OCI-LY1 (cell line): Measurements from ENCODE around the gene MAX.

Source experiments
- H2AFZ ChIP-seq: fragments of 200-600 bp; sonication (generic), shearing (Covaris generic); 2 replicates; pipeline ENCODE4 v1.6.0; 2014; ENCODE audit warnings: antibody characterized with exemption, mild to moderate bottlenecking, low read length
- H3F3A ChIP-seq: fragments of 200-600 bp; sonication (generic), shearing (Covaris generic); 2 replicates; pipeline ENCODE4 v1.6.0; 2014; ENCODE audit warnings: mild to moderate bottlenecking, antibody characterized with exemption, low read length, moderate library complexity; ENCODE audit not compliant: insufficient read depth
- H3K27ac ChIP-seq: fragments of 200-600 bp; sonication (generic); 2 replicates; pipeline ENCODE4 v1.5.1; 2014; ENCODE audit warnings: low read length, mixed run types, mild to moderate bottlenecking, low read depth; ENCODE audit not compliant: poor library complexity, severe bottlenecking
- H3K27me3 ChIP-seq: fragments of 200-600 bp; sonication (generic); 2 replicates; pipeline ENCODE4 v1.6.0; 2014; ENCODE audit warnings: antibody characterized with exemption, mild to moderate bottlenecking, low read length, moderate library complexity; ENCODE audit not compliant: insufficient read depth
- H3K36me3 ChIP-seq: fragments of 200-600 bp; sonication (generic); 2 replicates; pipeline ENCODE4 v1.6.1; 2014; ENCODE audit warnings: mild to moderate bottlenecking, antibody characterized with exemption, low read length, moderate library complexity, mixed read lengths; ENCODE audit not compliant: insufficient read depth
- H3K4me1 ChIP-seq: fragments of 200-600 bp; sonication (generic); 2 replicates; pipeline ENCODE4 v1.5.1; 2014; ENCODE audit warnings: mild to moderate bottlenecking, low read length, moderate library complexity; ENCODE audit not compliant: insufficient read depth, severe bottlenecking
- H3K4me2 ChIP-seq: fragments of 200-600 bp; sonication (generic), shearing (Covaris generic); 2 replicates; pipeline ENCODE4 v1.6.1; 2014; ENCODE audit warnings: low read length
- H3K4me3 ChIP-seq: fragments of 200-600 bp; sonication (generic); 2 replicates; pipeline ENCODE4 v1.5.1; 2014; ENCODE audit warnings: low read length, low read depth, mild to moderate bottlenecking, mixed read lengths; ENCODE audit not compliant: poor library complexity, severe bottlenecking
- H3K79me2 ChIP-seq: fragments of 200-600 bp; shearing (Covaris generic); 2 replicates; pipeline ENCODE4 v1.6.1; 2016; ENCODE audit warnings: mixed run types, low read length, mixed read lengths; ENCODE audit not compliant: insufficient read depth
- H3K9ac ChIP-seq: fragments of 200-600 bp; sonication (generic), shearing (Covaris generic); 2 replicates; pipeline ENCODE4 v1.6.1; 2014; ENCODE audit warnings: mild to moderate bottlenecking, low read length, mixed read lengths
- H3K9me2 ChIP-seq: fragments of 200-600 bp; sonication (generic), shearing (Covaris generic); 2 replicates; pipeline ENCODE4 v1.6.1; 2014; ENCODE audit warnings: low read depth, mild to moderate bottlenecking, low read length, mixed read lengths
- H3K9me3 ChIP-seq: fragments of 200-600 bp; shearing (Covaris generic); 2 replicates; pipeline ENCODE4 v1.6.1; 2014; ENCODE audit warnings: low read length, mixed read lengths
- H4K20me1 ChIP-seq: fragments of 200-600 bp; sonication (generic), shearing (Covaris generic); 2 replicates; pipeline ENCODE4 v1.6.0; 2016; ENCODE audit warnings: mild to moderate bottlenecking, low read length; ENCODE audit not compliant: insufficient read depth
- CTCF ChIP-seq: fragments of 200-600 bp; sonication (generic), shearing (Covaris generic); IDR thresholded peaks from 2 replicates; pipeline ENCODE4 v1.5.1; 2017; ENCODE audit warnings: mild to moderate bottlenecking, antibody characterized with exemption, low read length, moderate library complexity, mixed read lengths
- EZH2 ChIP-seq: fragments of 200-600 bp; sonication (generic), shearing (Covaris generic); IDR thresholded peaks from 2 replicates; pipeline ENCODE4 v1.8.0; 2017; ENCODE audit warnings: borderline replicate concordance, mixed run types, mild to moderate bottlenecking, antibody characterized with exemption, low read length, moderate library complexity, mixed read lengths

Gene MAX

DNA sequence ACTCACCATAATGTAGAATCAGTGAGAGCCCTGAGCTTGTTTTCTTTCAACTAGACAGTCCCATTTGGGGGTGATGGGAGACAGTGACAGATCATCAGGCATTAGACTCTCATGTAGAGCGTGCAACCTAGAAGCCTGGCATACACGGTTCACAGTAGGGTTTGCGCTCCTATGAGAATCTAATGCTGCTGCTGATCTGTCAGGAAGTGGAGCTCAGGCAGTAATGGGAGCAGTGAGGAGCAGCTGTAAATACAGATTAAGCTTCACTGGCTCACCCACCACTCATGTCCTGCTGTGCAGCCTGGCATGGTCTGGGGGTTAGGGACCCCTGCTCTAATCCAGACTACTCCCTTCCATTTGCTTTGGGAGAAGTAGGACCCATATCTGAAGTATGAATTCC lies 60.0 kb downstream of the MAX start:
- no peaks in the 10 kb centered on the region for H3K9me3 ChIP-seq
- TF ChIP-seq EZH2: no peak
- no peak for TF ChIP-seq CTCF
- no peaks in the 10 kb centered on the region for H3K79me2 ChIP-seq
- no peak overlapping the region for H3K4me2 ChIP-seq
- no peaks in the 10 kb centered on the region for H3K27me3 ChIP-seq
- peaks cover 21% of the 10 kb centered on the region for H3K36me3 ChIP-seq
- H2AFZ ChIP-seq: no peak overlapping the region
- H3K27ac ChIP-seq: no peak overlapping the region
- H4K20me1 ChIP-seq: no peaks in the 10 kb centered on the region
- no peaks in the 10 kb centered on the region for H3K9me2 ChIP-seq
- H3K4me1 ChIP-seq: peaks cover 6% of the 10 kb centered on the region
- no peak overlapping the region for H3K4me3 ChIP-seq
- no peak overlapping the region for H3K9ac ChIP-seq
- H3F3A ChIP-seq: no peaks in the 10 kb centered on the region

DNA sequence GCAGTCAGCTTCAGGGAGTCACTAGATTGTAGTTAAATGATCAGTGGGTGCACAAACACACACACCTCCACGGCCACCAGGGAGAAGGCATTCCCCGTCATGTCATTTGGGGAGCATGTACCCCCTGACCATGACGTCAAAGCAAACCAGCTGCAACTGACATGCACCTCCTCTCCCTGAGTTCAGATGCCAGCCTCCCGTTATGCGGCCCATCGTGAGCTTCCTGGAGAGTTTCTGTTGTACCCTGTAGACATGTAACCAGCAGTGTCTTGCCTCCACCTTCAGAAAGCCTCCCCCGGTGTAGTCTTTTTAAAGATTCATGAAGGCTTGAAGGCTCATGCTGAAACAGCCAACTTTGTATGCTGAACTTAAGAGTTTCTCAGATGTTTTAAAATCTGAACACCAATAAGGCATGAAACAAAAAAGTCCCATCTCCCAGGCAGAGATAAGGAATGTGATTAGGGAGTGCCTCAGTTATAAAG lies 60.8 kb downstream of the MAX start:
- Histone ChIP-seq H4K20me1 (no peaks in the 10 kb centered on the region), H3K27ac (no peak overlapping the region), H3K79me2 (no peaks in the 10 kb centered on the region), H3K9me2 (no peaks in the 10 kb centered on the region), H3K9me3 (no peaks in the 10 kb centered on the region), H3K4me1 (peaks cover 6% of the 10 kb centered on the region), H3K9ac (no peak overlapping the region), H2AFZ (no peak overlapping the region), H3K4me3 (no peak overlapping the region), H3F3A (no peaks in the 10 kb centered on the region), H3K36me3 (peaks cover 21% of the 10 kb centered on the region), H3K4me2 (no peak overlapping the region), H3K27me3 (no peaks in the 10 kb centered on the region)
- TF ChIP-seq CTCF (no peak), EZH2 (no peak)

GRCh38 chr14:65040666-65041433 lies 61.5 kb downstream of the MAX start:
- Histone ChIP-seq H3K4me2 (no peak overlapping the region), H3K9me2 (no peaks in the 10 kb centered on the region), H3K79me2 (no peaks in the 10 kb centered on the region), H3K9ac (no peak overlapping the region), H3K4me3 (no peak overlapping the region), H4K20me1 (no peaks in the 10 kb centered on the region), H3K27me3 (no peaks in the 10 kb centered on the region), H3K36me3 (peaks cover 21% of the 10 kb centered on the region), H3F3A (no peaks in the 10 kb centered on the region), H2AFZ (no peak overlapping the region), H3K9me3 (no peaks in the 10 kb centered on the region), H3K4me1 (peaks cover 6% of the 10 kb centered on the region), H3K27ac (no peak overlapping the region)
- no peak for TF ChIP-seq CTCF
